ENCODE measurements around the gene FYTTD1.
A peak's percentile ranks its signal among the peaks of the same experiment; 100 is the strongest.

Gene FYTTD1

GRCh38 chr3:197737749-197738462 lies 11.8 kb upstream of the FYTTD1 start:
- no peak for DNase-seq

GRCh38 chr3:197742787-197743186 lies 6.9 kb upstream of the FYTTD1 start:
- DNase-seq = no peak

DNA sequence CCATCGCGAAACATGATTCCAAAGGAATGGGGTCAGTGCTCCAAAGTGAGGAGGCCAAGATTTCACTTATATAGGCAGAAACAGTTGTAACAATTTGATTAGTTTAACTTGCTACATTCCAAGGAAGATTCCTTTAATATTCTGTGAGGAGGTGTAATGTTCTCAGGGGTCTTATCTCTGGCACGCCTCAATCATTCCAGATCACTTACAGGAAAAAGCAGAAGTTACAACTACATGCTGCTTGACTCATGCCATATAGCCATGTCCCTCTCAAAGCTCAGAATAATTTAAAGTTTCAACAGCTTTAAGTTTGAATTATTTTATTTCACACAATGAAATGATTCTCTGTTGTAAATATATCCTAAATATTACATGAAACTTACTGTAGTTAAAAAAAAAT lies 3.5 kb upstream of the FYTTD1 start:
- DNase-seq = no peak

DNA sequence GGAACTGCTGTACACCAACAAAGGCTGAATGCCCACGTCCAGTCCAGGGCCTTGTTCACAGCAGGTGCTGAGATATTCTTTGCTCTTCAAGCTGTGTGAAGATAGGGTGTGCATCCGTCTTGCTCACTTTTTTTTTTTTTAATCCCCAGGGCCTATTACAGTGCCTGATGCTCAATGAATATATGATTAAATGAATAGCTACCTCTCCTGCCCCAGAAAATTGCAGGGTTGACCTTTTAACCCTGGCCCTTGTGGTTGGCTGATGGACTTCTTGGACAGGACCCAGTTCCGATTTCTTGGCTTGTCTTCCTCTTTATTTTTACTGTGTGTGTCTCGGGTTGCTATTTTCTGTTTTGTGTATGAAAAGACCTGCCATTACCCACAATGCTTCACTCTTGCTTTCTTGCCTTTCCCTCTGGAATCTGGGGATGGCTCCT lies 2.9 kb upstream of the FYTTD1 start:
- no peak for DNase-seq

DNA sequence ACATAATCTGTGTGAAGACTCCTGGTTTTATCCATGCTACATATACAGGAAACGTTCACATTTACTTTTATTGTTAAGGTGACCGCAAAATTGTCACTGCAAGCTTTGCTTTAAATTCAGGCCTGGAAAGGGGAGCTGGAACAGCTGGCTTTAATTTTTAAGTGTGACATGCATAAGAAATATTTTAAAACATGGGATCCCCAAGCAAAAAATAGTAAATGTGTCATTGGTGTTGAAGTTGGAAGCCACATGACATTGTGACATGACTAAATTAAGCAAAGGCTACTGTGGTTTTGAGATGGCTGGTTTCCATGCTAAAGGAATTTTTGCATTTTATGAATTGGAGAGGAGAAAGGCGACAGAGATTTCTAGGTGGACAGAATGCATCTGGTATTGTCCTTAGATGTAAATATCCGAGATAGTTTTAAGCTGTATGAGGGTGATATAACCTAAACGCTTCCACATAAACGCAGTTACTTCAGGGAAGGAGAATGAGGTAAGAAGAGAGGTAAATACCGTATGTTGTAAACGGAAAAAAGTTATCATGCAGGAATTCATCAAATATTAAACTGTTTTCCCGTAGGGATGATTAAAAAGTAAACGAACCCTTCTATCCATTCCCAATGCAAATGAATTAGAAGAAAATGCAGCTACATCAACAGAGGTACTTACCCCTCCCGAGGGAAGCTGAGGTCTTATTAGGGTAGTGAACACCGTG lies 927 bp upstream of the FYTTD1 start:
- DNase-seq = no peak

GRCh38 chr3:197749315-197749600 lies 425 bp upstream of the FYTTD1 start:
- no peak for DNase-seq

DNA sequence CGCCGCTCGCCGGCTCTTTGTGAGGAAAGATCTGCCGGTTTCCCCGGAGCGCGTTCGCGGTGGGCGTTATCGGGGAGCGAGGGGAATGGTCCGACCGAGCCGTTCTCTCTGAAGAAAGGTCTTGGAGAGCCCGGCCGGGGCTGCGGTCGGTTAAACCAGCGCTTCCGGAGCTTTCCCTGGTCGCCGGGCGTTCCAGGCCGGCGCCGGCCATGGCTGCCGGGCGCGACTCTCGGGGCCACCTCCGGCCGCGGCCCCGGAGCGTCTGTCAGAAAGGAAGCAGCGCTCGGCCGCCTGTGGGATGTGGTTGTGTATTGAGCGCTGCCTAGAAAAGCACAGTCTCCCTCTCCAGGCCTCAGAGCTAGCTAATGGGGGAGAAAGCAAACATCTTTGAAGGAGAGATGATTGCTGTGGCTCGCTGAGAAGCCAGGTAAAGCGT lies 731 bp downstream of the FYTTD1 start:
- peak; percentile 10 for DNase-seq

- DNase-seq = peak; percentile 32
Observed at GRCh38 chr3:197750858-197751737, 1.4 kb downstream of the FYTTD1 start.

GRCh38 chr3:197752107-197752506 lies 2.4 kb downstream of the FYTTD1 start:
- DNase-seq = peak; percentile 4

- DNase-seq = no peak
Observed at GRCh38 chr3:197753263-197753662, 3.6 kb downstream of the FYTTD1 start.

- no peak for DNase-seq
Observed at GRCh38 chr3:197756704-197757103, 7.0 kb downstream of the FYTTD1 start.

DNA sequence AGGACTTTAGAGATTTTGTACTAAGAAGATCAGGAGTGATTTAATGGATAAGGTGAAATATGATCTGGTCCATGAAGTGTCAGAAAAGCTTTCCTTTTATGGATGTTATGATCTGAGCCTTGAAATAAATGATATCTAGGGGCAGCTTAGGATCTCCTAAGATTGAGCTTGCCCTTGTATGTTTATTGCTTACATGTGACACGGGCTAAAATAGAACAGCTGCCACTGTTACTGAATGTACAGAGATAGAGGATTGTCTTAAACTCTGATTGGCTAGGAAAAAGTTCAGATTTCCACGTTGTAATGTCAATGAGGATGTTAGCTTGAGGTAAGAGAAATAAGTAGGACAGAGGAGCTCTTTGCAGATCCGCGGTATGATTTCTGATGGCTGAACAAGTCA lies 8.8 kb downstream of the FYTTD1 start:
- DNase-seq = no peak

- no peak for DNase-seq
Observed at GRCh38 chr3:197761784-197762183, 12.1 kb downstream of the FYTTD1 start.

GRCh38 chr3:197775317-197775716 lies 25.6 kb downstream of the FYTTD1 start:
- DNase-seq = no peak

GRCh38 chr3:197782230-197782629 lies 32.5 kb downstream of the FYTTD1 start:
- DNase-seq = no peak

GRCh38 chr3:197784019-197784585 lies 34.4 kb downstream of the FYTTD1 start:
- no peak for DNase-seq

DNA sequence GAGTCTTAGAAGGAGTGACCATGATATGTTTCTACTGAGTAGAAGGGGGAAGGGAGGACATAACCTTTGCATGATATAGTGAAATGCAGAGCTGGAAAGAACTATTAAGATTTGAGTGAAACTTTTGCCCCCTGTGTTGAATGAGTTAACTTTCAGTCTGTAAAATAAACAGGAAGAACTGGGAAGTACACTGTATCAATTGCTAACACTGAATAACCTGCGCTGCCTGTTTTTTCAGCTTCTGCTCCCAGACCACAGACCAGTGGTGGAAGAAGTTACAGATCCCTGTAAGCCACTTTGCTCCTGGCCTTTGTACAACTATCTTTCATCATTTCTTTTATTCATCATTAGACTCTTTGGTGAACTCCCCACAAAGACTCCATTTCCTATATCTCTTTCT lies 37.7 kb downstream of the FYTTD1 start:
- DNase-seq = no peak

GRCh38 chr3:197789309-197789708 lies 39.6 kb downstream of the FYTTD1 start:
- no peak for DNase-seq

GRCh38 chr3:197790033-197790432 lies 40.4 kb downstream of the FYTTD1 start:
- no peak for DNase-seq

- DNase-seq = peak; percentile 80
Observed at GRCh38 chr3:197791113-197791891, 41.6 kb downstream of the FYTTD1 start, which contains the start of gene LRCH3. TSS of gene LRCH3 (plus strand) at chr3:197791254. CDS start at chr3:197791279, 25 bp downstream.

GRCh38 chr3:197791892-197792647 lies 42.4 kb downstream of the FYTTD1 start:
- peak; percentile 30 for DNase-seq

GRCh38 chr3:197793247-197793646 lies 43.6 kb downstream of the FYTTD1 start:
- DNase-seq = no peak

All from kidney glomerular epithelial cell (primary cell).